Raji (cell line): ENCODE data around the gene DLGAP4.
A peak's percentile ranks its signal among the peaks of the same experiment; 100 is the strongest.

Experiments
- POLR2A ChIP-seq: IDR thresholded peaks from 2 replicates; pipeline ENCODE4 v1.6.1; 2011; ENCODE audit warnings: low read depth, low read length, control low read depth; ENCODE audit not compliant: insufficient read depth

Gene DLGAP4

DNA sequence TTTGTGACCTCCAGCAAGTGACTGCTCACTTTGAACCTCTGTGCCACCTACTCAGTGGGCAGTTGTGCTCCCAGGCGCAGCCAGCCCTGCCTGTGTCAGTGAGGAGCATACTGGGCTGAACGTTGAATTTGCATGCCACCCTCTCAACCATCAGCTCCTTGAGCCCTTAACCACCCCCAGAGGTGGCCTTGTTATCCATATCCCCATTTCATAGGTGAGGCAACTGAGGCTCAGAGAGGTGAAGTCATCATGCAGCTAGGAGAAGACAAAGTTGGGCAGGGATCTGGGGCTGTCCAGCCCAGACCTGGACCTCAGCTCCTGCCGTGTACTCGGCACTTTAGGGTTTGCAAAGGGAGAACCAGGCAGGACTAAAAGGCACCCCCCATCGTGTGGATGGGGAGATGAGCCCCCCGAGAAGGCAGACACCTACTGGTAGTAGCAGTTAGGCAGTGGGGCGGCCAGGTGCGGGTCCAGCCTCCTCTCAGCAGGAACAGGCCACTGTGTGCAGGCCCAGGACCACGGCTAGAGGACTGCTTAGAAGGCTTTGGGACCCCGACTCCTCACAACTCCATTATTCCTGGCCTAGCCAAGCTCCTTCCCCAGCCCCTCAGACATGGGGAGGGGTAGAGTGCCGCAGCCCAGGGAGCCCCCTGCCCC is 134.4 kb downstream of the DLGAP4 start:
- TF ChIP-seq POLR2A, result no peak

DNA sequence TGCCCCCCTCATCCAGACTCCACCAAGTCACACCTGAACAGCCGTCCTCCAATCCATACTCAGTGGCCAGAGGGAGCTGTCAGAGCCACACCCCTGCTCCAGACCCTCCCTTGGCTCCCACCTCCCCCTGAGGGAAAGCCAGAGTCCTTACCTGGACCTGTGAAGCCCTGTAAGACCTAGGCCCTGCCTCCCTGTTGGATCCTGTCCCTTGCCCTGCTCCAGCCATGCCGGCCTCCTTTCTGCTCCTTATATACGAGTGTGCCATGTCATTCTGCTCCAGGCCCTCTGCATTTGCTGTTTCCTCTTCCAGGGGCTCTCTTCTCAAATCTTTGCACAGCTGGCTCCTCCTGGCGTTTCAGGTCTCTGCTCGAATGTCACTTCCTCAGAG is 134.9 kb downstream of the DLGAP4 start:
- TF ChIP-seq POLR2A, result no peak

DNA sequence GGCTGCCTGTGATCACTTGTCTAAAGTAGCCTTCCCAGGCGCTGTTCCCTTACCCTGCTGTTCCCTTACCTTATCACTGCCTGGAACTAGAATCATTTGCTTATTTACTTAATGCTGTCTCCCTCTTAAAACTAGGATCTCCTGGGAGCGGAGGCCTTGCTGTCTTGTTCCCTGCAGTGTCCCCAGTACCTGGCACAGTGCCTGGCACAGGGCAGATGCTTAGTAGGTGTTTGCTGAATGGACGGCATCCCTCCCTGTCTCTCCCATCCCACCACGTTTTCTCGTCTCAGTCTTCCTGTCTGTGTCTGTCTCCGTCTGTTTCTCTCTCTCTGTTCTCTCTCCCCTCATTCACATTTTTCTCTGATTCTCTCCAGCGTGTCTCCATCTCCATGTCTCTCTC is 135.3 kb downstream of the DLGAP4 start:
- TF ChIP-seq POLR2A, result no peak

DNA sequence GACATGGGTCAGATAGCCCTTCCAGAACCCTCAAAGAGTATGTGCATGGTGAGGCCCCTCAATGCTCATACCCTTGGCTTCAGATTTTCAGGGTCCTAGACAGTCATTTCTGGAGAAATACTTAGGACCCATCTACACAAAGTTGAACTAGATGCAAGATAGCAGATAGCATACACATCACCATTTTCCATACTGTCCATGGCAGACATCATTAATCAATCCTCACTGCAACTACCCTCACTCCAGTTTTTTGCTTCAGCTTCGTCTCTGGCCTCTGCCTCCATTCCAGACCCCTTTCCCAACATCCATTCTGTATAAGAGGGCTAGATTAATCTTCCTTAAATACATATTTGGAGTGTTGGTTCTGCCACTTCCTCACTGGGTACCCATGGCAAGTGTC is 139.7 kb downstream of the DLGAP4 start:
- TF ChIP-seq POLR2A, result no peak

DNA sequence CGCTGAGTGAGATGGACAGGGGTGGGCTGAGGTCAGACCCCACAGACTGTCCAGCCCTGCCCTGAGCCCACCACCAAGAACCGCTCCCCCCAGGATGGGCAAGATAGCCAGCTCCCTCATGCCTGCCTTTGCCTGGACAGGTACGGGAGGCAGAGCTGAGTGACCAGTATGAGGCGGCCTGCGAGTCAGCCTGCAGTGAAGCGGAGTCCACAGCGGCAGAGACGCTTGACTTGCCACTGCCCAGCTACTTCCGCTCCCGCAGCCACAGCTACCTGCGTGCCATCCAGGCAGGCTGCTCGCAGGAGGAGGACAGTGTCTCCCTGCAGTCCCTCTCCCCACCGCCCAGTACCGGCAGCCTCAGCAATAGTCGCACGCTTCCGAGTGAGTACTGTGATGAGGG is 140.4 kb downstream of the DLGAP4 start:
- no peak for TF ChIP-seq POLR2A

DNA sequence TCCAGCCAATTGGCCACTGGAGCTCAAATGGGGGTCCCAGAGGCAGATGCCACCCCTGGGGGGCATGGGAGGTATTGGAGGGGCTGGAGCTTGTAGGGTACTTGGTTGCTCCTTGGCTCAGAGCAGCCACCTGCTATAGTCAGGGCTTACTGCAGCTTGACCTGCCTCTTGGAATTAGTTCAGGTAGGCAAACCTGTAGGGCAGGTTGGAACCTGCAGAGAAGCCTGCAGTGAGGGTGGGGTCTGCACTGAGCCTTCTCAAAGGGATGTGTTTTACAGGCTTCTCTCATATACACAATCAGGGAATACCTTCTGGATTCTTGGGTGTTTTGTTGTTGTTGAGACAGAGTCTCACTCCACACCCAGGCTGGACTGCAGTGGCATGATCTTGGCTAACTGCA is 141.0 kb downstream of the DLGAP4 start:
- TF ChIP-seq POLR2A, result no peak

DNA sequence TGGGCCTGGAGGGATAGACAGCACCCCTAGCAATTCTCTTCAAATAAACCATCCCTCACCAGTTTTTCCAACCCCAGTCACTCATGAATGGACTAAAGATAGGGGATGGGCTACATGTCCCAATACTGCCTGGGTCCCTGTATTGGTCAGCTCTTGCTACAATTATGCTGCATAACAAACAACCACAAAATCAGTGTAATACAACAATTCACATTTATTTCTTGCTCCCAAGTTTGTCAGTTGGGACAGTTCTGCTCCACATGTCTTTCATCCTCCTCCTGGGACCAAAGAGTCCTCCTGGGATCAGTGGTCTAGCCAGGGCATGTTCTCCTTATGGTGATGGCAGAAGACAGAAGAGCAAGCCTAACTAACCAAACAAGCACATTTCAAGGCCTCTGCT is 143.5 kb downstream of the DLGAP4 start:
- TF ChIP-seq POLR2A, result no peak

DNA sequence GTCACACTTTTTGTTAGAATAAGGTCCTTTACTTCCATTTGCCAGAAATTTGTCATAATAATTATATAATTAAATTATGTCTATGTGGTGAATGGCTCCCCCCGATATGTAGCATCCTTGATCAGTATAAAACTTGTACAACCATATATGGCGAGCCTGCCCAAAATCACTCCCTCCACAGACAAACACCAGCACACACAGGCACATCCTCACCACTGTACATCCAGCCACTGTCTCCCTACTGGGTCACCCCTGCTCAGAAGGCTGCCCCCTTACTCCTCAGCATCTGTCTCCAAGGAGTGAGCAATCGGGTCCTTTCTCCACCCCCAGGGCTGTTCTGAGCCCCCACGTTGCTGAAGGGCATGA is 148.2 kb downstream of the DLGAP4 start:
- no peak for TF ChIP-seq POLR2A

DNA sequence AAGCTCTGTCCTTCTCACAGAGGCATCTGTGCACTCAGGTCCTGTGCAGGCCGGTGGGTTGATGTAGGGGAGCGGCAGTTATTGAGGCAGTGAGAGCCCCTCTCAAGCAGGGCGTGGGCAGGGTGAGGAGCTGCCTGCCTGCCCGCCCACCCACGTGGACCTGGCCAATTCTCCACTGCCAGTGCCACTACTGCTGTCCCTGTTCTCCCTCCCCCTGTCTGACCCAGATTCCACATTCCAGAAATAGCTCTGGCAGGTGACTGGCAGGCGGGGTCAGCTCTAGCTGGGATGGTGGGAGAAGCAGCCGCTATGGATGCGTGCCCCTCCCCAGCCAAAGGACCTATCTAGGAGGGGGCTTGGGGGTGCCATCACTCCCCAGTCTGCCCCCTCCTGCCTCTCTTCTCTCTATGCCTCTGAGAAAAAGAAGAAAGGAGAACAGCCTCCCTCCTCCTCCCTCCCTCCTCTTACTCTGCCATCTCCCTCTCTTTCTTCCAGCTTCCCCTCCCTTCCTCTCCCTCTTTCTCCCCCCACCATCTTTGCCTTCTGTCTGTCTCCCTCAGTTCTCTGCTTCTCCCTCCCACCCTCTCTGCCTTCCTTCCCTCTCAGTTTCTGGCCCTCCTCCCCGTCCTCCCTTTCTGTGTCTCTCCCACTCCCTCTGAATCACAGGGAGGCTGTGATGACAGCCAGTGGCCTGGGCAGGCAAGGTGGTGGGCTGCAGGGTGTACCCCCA is 148.7 kb downstream of the DLGAP4 start:
- TF ChIP-seq POLR2A, result no peak

DNA sequence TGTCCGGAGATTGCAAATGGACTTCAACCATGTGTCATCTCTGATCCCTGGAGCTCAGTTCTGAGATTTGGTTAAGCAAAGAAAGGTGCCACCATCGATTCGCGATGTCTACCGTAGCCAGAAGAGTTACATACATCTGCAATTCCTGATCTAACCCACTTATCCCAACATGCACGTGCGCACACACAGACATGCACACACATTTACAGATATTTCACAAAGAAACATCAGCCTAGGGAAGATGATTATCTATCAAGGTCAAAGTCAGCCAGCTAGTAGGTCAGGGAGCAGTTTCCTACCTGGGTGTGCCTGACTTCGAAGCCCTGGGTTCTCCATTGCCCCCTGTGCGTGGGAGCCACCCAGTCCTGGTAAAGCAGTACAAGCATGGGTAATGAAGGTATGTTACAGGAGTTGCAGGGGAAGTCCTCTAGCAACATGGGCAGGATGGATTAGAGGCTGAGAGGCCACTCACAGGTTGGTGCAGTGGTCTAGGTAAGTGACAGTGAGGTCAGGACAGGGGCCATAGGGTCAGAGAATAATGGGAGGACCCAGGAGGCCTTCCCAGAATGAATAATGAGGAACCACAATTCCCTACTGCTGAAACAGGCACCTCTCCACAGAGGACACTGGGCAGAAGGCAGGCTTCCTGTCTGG is 150.0 kb downstream of the DLGAP4 start:
- no peak for TF ChIP-seq POLR2A

DNA sequence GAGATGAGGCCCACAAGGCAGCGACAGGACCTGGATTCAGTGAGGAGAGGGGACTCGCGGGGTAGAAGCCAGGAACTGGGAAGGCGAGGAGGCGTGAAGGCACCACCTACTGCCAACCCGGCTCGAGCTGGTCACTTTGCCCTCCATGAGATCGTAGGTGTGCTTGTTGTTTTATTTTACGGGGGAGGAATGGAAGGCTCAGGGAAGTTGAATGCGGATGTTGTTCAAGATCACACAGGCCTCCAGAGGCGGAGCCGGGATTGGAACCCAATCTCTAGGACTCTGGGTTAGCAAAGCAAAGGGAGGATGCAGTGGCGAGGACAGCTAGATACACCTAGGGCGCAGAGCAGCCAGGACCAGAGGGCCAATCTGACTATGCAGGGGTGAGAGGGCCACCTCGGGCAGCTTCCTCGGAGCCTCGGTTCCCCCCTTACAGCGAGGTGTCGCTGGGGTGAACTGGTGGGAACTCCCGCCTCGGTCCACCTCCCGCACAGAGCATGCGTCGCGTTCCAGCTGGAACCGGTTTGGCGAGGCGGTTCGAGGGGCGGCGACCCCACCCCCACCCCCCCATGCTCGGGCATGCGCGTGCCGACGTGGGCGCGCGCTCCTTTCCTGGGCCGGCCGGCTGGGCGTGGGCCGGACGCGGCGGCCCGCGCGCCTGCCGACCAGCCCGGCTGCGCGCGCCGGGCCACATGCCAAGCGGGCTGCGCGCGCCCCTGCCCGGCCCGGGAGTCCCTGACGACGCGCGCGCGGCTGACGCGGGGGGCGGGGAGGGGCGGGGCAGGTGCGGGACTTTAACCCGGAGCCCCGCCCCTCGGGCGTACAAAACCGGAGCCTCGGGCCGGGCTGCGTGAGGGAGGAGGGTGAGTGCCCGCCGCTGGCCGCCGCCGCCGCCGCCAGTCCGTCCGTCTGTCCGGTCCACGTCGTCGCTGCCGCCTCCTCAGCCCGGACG is 154.8 kb downstream of the DLGAP4 start:
- peak; percentile 77 for TF ChIP-seq POLR2A

DNA sequence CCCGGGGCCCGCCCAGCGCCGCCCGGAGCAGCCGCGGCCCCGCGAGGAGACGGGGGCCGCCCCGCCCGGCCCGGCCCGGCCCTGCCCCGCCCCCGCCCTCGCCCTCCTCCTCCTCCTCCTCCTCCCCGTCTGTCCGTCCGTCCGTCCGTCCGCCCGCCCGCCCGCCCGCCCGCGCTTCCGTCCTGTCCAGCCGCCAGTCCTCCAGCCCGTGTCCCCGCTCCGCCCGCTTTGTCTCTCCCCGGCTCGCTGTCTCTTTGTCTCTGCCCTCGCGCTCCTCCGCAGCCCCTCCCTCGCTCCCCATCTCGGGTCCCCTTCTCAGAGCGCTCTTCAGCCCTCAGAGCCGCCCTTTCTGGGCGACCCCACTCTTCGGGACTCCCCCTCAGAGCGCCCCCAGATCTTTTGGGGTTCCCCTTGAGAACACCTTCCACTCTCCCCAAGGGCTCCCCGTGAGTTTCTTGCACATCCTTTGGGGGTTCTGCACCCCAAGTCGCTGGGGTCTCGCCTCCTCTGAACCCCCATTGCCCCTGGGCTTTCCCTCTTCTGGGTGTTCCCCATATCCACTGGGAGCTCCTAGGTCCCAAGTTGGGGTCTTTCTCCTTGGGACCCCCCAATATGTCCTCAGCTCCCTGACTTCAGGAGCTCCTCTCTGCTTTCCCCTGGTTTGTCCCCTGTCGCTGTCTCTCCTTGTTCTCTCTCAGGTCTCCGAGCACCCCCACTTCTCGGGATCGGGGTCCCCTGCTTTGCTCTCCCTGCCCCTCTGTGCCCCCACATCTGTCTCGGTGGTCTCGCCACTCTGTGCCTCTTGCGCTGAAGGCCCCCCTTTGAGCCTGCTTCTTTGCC is 155.7 kb downstream of the DLGAP4 start:
- TF ChIP-seq POLR2A, result no peak

DNA sequence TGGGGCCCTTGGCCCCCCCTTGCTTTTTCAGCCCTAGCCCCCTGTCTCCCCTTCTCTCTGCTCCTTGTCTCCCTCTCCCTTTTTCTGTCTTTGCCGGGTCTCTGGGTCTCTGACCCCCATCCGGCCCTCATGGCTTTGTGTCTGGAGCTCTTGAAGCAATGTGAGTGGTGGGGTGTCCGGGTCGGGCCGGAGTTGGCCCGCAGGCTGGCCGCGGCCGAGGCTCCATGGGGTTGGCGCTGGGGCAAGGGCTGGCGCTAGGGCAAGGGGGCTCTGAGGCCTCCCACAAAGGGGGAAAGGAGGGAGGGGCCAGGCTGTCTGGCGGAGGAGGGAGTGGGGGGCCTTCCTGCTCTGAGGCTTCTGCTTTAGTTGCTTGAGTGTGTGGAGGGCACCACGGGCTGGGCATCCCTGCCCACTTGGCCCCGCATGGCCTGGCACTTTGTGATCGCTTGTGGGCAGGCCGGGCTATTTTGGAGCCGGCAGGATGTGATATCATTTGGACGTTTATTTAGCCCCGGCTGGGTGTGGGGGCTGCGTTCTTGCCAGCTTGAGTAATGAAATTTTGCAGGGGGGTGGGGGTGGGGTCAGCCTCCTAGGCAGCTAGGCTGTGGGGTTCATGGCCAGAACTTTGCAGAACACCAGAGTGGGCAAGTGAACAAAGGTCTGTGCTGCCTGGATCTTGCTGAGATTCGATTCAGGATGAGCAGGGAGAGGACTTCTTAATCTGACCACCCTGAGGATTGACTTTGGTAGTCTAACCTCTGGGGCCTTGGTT is 156.5 kb downstream of the DLGAP4 start:
- peak; percentile 50 for TF ChIP-seq POLR2A

DNA sequence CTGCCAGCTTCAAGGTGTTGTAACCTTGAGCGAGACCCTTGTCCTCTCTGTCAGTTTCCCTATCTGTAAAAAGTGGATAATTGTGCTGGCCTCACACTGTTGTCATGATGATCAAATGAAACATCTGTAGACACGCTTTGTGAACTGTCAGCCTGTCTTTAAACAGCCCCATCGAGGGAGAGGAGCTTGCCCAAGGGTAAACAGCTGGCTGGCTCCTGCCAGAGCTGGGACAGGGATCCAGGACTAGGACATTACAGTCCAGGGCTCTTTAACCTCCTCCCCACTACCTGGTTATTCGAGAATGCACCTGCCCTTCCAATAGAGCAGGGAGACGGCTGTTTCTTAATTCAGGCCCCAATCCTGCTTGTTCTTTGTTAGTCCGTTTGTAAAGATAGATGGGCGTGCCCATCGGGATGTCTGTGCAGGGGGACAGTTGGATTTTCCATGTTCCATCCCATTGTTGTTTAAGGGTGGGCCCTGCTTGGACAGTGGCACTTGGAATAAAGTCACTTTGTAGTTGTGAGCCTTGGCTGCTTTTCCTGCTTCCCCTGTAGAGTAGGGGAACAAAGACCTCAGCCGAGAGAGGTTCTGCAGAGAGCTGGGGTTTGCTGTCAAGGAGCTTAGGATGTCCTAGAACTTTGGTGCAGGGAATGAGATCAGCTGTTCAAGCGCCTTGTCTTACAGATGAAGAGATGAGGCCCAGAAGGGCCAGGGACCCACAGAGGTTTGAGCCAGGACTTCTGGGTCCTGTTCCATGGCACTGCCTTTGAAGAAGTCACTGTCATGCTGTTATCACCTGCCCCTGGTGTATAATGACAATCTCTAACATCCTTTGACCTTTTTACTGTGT is 157.3 kb downstream of the DLGAP4 start:
- TF ChIP-seq POLR2A, result no peak
